Measurements from ENCODE around the gene B4GALT1.

DNA sequence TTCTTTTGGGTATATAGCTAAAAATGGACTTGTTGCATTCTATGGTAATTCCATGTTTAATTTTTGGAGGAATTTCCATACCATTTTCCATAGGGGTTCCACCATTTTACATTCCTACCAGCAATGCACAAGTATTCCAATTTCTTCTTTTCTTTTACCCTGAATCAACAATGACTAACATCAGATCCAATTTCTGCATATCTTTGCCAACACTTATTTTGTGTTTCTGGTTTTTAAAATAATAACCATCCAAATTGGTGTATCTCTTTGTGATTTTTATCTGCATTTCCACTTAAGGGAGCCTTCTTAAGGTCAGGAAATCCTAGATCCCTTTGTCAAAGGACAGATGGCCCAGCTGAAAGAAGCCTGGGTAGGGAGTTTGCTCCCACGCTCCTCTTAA is 61.2 kb downstream of the B4GALT1 start:
- no peak for TF ChIP-seq CTCF (IDR thresholded peaks at IDR 0.05)
- TF ChIP-seq POLR2AphosphoS5 (IDR thresholded peaks at IDR 0.05) = no peak

All from sigmoid colon (tissue), 4 donors.